Nephron progenitor cell (in vitro differentiated cells): ENCODE data around the gene CPN2.
A peak's percentile ranks its signal among the peaks of the same experiment; 100 is the strongest.

Experiments used
- DNase-seq: peaks from one replicate; pipeline ENCODE4 v3.0.0; 2021
- H3K27ac Mint-ChIP-seq: 2 replicates; pipeline ENCODE4 v1.8.0; 2021; ENCODE audit warnings: mild to moderate bottlenecking, moderate library complexity, mixed read lengths
- H3K27me3 Mint-ChIP-seq: 2 replicates; pipeline ENCODE4 v1.8.0; 2021; ENCODE audit warnings: mild to moderate bottlenecking, low read depth, mixed read lengths; ENCODE audit not compliant: poor library complexity
- H3K36me3 Mint-ChIP-seq: 2 replicates; pipeline ENCODE4 v1.8.0; 2021; ENCODE audit warnings: low read depth, mixed read lengths
- H3K4me1 Mint-ChIP-seq: 2 replicates; pipeline ENCODE4 v1.8.0; 2021; ENCODE audit warnings: mixed read lengths
- H3K4me3 Mint-ChIP-seq: 2 replicates; pipeline ENCODE4 v1.8.0; 2021; ENCODE audit warnings: mild to moderate bottlenecking, moderate library complexity, mixed read lengths
- H3K9me3 Mint-ChIP-seq: 2 replicates; pipeline ENCODE4 v1.8.0; 2021; ENCODE audit warnings: mild to moderate bottlenecking, moderate library complexity, mixed read lengths
- CTCF ChIP-seq: fragments of 200-600 bp; sonication (generic); IDR thresholded peaks from 2 replicates; pipeline ENCODE4 v1.5.0; 2021; ENCODE audit warnings: antibody characterized with exemption

CPN2 gene

GRCh38 chr3:194367992-194368841, 17.1 kb upstream of the CPN2 start:
- DNase-seq: peak; percentile 48

GRCh38 chr3:194365978-194366490, 14.9 kb upstream of the CPN2 start:
- Mint-ChIP-seq H3K4me1 (peaks cover 66% of the 10 kb centered on the region), H3K9me3 (no peaks in the 10 kb centered on the region), H3K27me3 (peaks cover 51% of the 10 kb centered on the region), H3K27ac (no peak overlapping the region), H3K4me3 (no peak overlapping the region), H3K36me3 (no peaks in the 10 kb centered on the region)
- no peak for TF ChIP-seq CTCF
- no peak for DNase-seq

More at GRCh38 chr3:194367992-194368841, 17.1 kb upstream of the CPN2 start:
- no peak overlapping the region for H3K4me3 Mint-ChIP-seq
- no peaks in the 10 kb centered on the region for H3K36me3 Mint-ChIP-seq
- no peaks in the 10 kb centered on the region for H3K9me3 Mint-ChIP-seq
- H3K4me1 Mint-ChIP-seq: peaks cover 71% of the 10 kb centered on the region
- H3K27me3 Mint-ChIP-seq: peaks cover 51% of the 10 kb centered on the region
- no peak for TF ChIP-seq CTCF
- H3K27ac Mint-ChIP-seq: no peak overlapping the region

GRCh38 chr3:194365526-194365925, 14.4 kb upstream of the CPN2 start:
- Mint-ChIP-seq H3K36me3 (no peaks in the 10 kb centered on the region), H3K4me3 (no peak overlapping the region), H3K27me3 (peaks cover 45% of the 10 kb centered on the region), H3K27ac (no peak overlapping the region), H3K4me1 (peaks cover 62% of the 10 kb centered on the region), H3K9me3 (no peaks in the 10 kb centered on the region)
- no peak for DNase-seq
- TF ChIP-seq CTCF: no peak

GRCh38 chr3:194364652-194365434, 13.7 kb upstream of the CPN2 start:
- Mint-ChIP-seq H3K36me3 (no peaks in the 10 kb centered on the region), H3K27ac (no peak overlapping the region), H3K27me3 (peaks cover 43% of the 10 kb centered on the region), H3K4me3 (no peak overlapping the region), H3K9me3 (no peaks in the 10 kb centered on the region), H3K4me1 (peaks cover 55% of the 10 kb centered on the region)
- peak; percentile 48 for DNase-seq
- TF ChIP-seq CTCF: no peak

GRCh38 chr3:194364314-194364651, 13.2 kb upstream of the CPN2 start:
- peaks cover 43% of the 10 kb centered on the region for H3K27me3 Mint-ChIP-seq
- H3K4me1 Mint-ChIP-seq: peaks cover 50% of the 10 kb centered on the region
- H3K4me3 Mint-ChIP-seq: no peak overlapping the region
- H3K9me3 Mint-ChIP-seq: no peaks in the 10 kb centered on the region
- H3K36me3 Mint-ChIP-seq: no peaks in the 10 kb centered on the region
- H3K27ac Mint-ChIP-seq: no peak overlapping the region
- no peak for TF ChIP-seq CTCF
- DNase-seq: no peak
